ENCODE results near the gene ACOX2. TPM values are rescaled to one million over a fixed set of nuclear protein-coding genes. Genes with fewer than 3 reads are reported as not detected.

The ACOX2 gene
- not detected for total RNA-seq

DNA sequence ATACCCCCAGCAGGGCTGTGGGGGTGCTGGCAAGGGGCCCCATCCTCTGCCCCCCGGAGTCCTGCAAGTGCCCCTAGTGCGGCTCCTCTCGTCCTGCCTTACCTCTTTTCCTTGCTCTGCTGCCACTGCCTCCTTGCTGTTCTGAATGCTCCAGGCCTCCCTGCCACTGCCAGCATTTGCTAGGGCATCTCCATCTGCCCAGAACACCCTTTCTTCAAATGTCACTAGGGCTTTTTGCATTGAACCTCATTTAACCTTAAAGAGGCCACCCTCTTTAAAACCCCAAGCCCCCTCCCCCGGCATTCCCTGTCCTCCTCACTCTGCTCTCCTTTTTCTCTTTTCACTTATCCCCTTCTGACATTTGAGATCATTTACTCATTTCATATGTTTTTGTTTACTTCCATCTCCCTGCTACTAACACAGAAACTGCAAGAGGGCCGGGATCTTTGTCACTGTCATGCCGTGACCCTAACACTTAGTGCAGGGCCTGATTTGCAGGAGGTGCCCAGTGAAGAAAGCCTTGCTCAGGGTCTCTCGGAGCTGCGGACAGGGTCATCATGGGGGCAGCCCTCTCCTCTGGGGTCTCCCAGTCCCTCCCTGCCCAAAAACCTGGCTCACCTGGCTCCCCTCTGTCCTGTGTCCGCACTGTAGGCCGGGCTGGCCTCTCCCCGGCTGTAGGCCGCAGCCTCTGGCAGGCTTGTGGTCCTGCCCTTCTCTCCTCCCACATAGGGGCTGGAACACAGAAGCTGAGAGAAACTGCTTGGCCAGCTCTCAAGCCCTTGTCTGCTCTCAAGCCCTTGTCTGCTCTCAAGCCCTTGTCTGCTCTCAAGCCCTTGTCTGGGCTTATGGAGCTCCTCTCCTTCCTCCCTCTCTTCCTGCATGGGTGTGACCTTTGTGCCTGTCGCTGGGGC lies at the start of gene ACOX2:
Gene ACOX2 (minus strand): TSS at position 690 of the 911 bp plus-strand sequence. CDS start 2,084 bp downstream, outside the sequence.
- ATAC-seq (no peak), DNase-seq (ENCODE audit: low spot score in 2 of 2) (no peak)
- no peaks in the 10 kb centered on the region for H3K36me3 Mint-ChIP-seq
- no peaks in the 10 kb centered on the region for H3K9me3 Mint-ChIP-seq
- H3K27ac Mint-ChIP-seq = peak within 1 kb of the TSS in 1 of 2 donors; percentile 51

DNA sequence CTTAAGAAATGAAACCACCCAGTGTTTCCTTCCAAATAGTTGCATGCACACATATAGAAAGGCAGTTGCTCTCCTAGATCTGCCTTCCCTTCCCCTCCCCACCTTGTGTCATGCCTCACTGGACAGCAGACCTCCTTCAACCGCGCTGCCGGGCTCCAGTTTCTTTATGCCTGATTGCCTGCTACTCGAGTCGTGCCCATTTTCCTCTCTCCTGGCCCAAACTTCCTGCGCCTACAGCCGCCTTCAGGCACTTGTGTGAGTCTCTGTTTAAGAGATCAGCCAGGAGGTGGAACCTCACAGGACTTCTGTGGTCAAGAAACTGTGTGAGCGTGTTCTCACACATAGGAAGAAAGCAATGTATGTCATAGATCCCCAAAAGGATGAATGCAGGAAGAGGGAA lies 49.0 kb upstream of the ACOX2 start:
- DNase-seq (ENCODE audit: low spot score in 2 of 2) = no peak
- H3K9me3 Mint-ChIP-seq = no peaks in the 10 kb centered on the region
- ATAC-seq = no peak
- peaks cover 8 to 13% of the 10 kb centered on the region in 2 donors for H3K36me3 Mint-ChIP-seq
- no peak overlapping the region for H3K27ac Mint-ChIP-seq

- ATAC-seq = peak; percentile 90 to 95
- DNase-seq (ENCODE audit: low spot score in 2 of 2) = peak in 1 of 2 donors; percentile 71
- Mint-ChIP-seq H3K36me3 (peaks cover 8 to 13% of the 10 kb centered on the region in 2 donors), H3K9me3 (no peaks in the 10 kb centered on the region), H3K27ac (peak overlapping the region in 1 of 2 donors; percentile 8)
These were observed 48.2 kb upstream of the ACOX2 start for GRCh38 chr3:58585005-58585786.

DNA sequence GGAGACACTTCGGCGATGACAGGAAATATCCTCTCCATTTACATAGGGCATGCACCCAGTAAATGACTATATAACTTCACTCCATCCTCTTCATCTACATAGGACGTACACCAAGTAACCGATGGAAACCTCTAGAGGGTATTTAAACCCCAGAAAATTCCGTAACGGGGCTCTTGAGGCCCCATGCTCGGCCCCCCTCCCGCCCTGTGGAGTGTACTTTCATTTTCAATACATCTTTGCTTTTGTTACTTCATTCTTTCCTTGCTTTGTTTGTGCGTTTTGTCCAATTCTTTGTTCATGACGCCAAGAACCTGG lies 47.7 kb upstream of the ACOX2 start:
- DNase-seq (ENCODE audit: low spot score in 2 of 2) (no peak), ATAC-seq (peak; percentile 12 to 39)
- no peaks in the 10 kb centered on the region for H3K9me3 Mint-ChIP-seq
- peak overlapping the region in 1 of 2 donors; percentile 8 for H3K27ac Mint-ChIP-seq
- H3K36me3 Mint-ChIP-seq = peaks cover 8 to 13% of the 10 kb centered on the region in 2 donors

- Mint-ChIP-seq H3K27ac (no peak overlapping the region), H3K9me3 (no peaks in the 10 kb centered on the region), H3K36me3 (peaks cover 7 to 9% of the 10 kb centered on the region in 2 donors)
- no peak for DNase-seq (ENCODE audit: low spot score in 2 of 2)
- ATAC-seq = no peak
These were observed 44.5 kb upstream of the ACOX2 start for GRCh38 chr3:58581328-58582091.

GRCh38 chr3:58580826-58581327 lies 43.9 kb upstream of the ACOX2 start:
- H3K36me3 Mint-ChIP-seq = peaks cover under 1 to 2% of the 10 kb centered on the region in 2 donors
- no peak overlapping the region for H3K27ac Mint-ChIP-seq
- DNase-seq (ENCODE audit: low spot score in 2 of 2) (no peak), ATAC-seq (no peak)
- no peaks in the 10 kb centered on the region for H3K9me3 Mint-ChIP-seq

GRCh38 chr3:58578873-58579272 lies 41.9 kb upstream of the ACOX2 start:
- DNase-seq (ENCODE audit: low spot score in 2 of 2) (no peak), ATAC-seq (no peak)
- Mint-ChIP-seq H3K9me3 (no peaks in the 10 kb centered on the region), H3K27ac (no peak overlapping the region), H3K36me3 (no peaks in the 10 kb centered on the region)

GRCh38 chr3:58577269-58577821 lies 40.4 kb upstream of the ACOX2 start, which contains the start of gene FAM107A:
Gene FAM107A (minus strand): TSS chr3:58577391. CDS start chr3:58569860, 7,531 bp downstream.
- no peaks in the 10 kb centered on the region for H3K9me3 Mint-ChIP-seq
- ATAC-seq (no peak), DNase-seq (ENCODE audit: low spot score in 2 of 2) (no peak)
- no peaks in the 10 kb centered on the region for H3K36me3 Mint-ChIP-seq
- H3K27ac Mint-ChIP-seq = no peak within 1 kb of the TSS

DNA sequence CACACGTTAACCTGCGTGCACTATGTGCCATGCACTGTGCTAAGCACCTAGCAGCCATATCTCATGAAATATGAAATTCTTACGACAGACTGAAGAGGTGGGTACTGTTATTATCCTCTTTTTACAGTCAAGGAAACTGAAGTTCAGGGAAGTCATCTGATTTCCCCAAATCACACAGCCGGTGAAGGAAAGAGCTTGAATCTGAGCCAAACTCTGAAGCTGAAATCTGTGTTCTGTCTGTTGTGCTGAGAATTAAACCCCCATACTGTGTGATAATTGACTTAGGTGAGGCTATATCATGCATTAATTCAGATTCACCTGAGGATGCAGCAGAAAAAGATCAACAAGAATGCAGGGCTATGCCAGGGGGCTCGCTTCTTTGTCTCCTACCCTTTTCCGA lies 39.7 kb upstream of the ACOX2 start:
- no peak for DNase-seq (ENCODE audit: low spot score in 2 of 2)
- Mint-ChIP-seq H3K36me3 (no peaks in the 10 kb centered on the region), H3K9me3 (no peaks in the 10 kb centered on the region), H3K27ac (no peak overlapping the region)
- no peak for ATAC-seq

DNA sequence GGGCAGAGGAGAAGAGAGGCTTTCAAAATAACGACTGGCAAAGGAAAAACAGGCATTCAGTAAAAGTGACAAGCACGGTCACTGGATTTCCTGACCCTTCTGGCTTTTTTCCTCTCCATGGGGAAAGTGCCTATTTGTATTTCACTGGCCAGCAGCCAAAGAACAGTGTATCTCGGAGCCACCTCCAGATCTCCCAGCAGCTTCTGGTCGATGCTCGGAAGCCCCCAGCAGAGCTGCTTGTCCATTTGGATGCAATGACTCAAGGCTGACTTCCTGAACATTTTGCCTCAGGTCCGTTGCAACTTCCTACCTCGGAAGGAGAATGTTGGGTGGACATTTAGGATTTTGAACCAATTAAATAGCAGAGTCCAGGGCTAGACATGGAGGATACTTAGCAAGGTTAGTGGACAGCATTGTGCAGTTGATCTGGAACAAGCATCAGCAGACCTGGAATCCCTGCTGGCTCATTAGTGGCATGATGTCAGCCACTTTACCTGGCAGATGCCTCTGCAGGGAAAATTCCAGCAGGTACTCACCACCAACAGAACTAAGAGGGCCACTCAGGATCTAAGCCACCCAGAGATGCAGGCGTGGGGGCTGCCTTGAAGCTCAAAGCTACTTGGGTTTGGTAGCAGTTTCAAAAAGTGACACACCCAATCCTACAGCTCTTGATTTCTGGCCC lies 39.1 kb upstream of the ACOX2 start:
- ATAC-seq (no peak), DNase-seq (ENCODE audit: low spot score in 2 of 2) (no peak)
- Mint-ChIP-seq H3K9me3 (no peaks in the 10 kb centered on the region), H3K27ac (no peak overlapping the region), H3K36me3 (no peaks in the 10 kb centered on the region)

DNA sequence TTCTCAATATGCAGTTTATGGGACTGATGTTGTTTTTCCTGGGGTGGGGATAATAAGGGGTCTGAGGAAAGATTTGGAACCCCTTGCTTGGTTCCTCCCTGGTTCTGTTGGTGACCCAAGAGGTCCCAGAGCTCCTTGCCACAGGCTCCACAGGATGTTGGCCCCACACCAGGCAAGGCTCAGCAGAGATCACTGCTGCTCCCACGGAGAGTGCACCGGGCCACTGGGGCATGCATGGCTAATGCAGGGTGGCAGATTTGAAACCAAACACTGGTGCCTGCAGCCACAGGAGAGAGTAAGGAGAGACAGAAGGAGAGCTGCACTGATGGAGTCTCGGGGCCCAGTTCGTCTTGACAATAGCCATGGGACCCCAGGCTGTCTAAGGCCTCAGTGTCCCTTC lies 37.7 kb upstream of the ACOX2 start:
- Mint-ChIP-seq H3K9me3 (no peaks in the 10 kb centered on the region), H3K36me3 (no peaks in the 10 kb centered on the region), H3K27ac (no peak overlapping the region)
- DNase-seq (ENCODE audit: low spot score in 2 of 2) (no peak), ATAC-seq (no peak)

DNA sequence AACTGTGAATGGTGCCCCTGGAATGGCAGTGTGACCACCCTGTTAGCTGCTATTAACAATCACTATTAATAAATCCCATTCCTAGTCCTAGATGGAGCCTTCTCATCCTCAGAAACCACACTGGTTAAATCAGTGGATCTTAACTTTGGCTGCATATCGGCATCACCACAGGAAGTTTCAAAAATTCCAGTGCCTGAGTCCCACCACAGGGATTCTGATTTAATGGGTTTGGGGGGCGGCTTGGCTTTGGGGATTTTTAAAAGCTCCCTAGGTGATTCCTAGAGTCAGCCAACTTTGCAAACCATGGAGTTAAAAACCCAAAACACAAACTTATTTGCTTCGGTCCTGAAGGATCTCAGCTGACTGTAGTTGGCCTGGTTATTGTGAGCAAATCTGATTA lies 37.1 kb upstream of the ACOX2 start:
- H3K27ac Mint-ChIP-seq = no peak overlapping the region
- H3K36me3 Mint-ChIP-seq = no peaks in the 10 kb centered on the region
- no peak for ATAC-seq
- H3K9me3 Mint-ChIP-seq = no peaks in the 10 kb centered on the region
- DNase-seq (ENCODE audit: low spot score in 2 of 2) = no peak

GRCh38 chr3:58573640-58574039 lies 36.6 kb upstream of the ACOX2 start:
- ATAC-seq = no peak

GRCh38 chr3:58572634-58573230 lies 35.7 kb upstream of the ACOX2 start:
- DNase-seq (ENCODE audit: low spot score in 2 of 2) (no peak), ATAC-seq (no peak)
- Mint-ChIP-seq H3K36me3 (no peaks in the 10 kb centered on the region), H3K27ac (no peak overlapping the region), H3K9me3 (no peaks in the 10 kb centered on the region)

More at GRCh38 chr3:58573640-58574039, 36.6 kb upstream of the ACOX2 start:
- no peaks in the 10 kb centered on the region for H3K9me3 Mint-ChIP-seq
- DNase-seq (ENCODE audit: low spot score in 2 of 2) = no peak
- no peak overlapping the region for H3K27ac Mint-ChIP-seq
- H3K36me3 Mint-ChIP-seq = no peaks in the 10 kb centered on the region

- Mint-ChIP-seq H3K27ac (no peak overlapping the region), H3K9me3 (no peaks in the 10 kb centered on the region), H3K36me3 (no peaks in the 10 kb centered on the region)
- ATAC-seq (no peak), DNase-seq (ENCODE audit: low spot score in 2 of 2) (no peak)
These were observed 35.1 kb upstream of the ACOX2 start for GRCh38 chr3:58572013-58572633.

Measured in activated naive CD4-positive, alpha-beta T cell treated with anti-CD3 and anti-CD28 coated beads, Interleukin-2, amount 50 U/mL, for 72 hours (primary cell).